HG02981 (cell line): Measurements from ENCODE around the gene PTRHD1.

Experiments
- ATAC-seq: cut with Tn5 transposase; IDR thresholded peaks from one replicate; pipeline ENCODE4 v1.9.1; 2021; ENCODE audit warnings: mild to moderate bottlenecking, moderate library complexity; ENCODE audit not compliant: unreplicated experiment

The PTRHD1 gene

GRCh38 chr2:24762518-24762917 is 30.7 kb downstream of the PTRHD1 start:
- ATAC-seq = no peak

GRCh38 chr2:24761866-24762265 is 31.3 kb downstream of the PTRHD1 start:
- no peak for ATAC-seq

GRCh38 chr2:24756789-24757188 is 36.4 kb downstream of the PTRHD1 start:
- ATAC-seq = no peak

GRCh38 chr2:24754985-24755705 is 38.0 kb downstream of the PTRHD1 start:
- ATAC-seq = no peak

- ATAC-seq = no peak
Measured at GRCh38 chr2:24749069-24749691, 44.0 kb downstream of the PTRHD1 start.

- no peak for ATAC-seq
Measured at GRCh38 chr2:24747299-24747698, 45.9 kb downstream of the PTRHD1 start.

- no peak for ATAC-seq
Measured at GRCh38 chr2:24745825-24746224, 47.4 kb downstream of the PTRHD1 start.

- ATAC-seq = no peak
Measured at GRCh38 chr2:24744356-24744755, 48.8 kb downstream of the PTRHD1 start.

GRCh38 chr2:24743924-24744323 is 49.3 kb downstream of the PTRHD1 start:
- no peak for ATAC-seq

- ATAC-seq = no peak
Measured at GRCh38 chr2:24742730-24743129, 50.5 kb downstream of the PTRHD1 start.

- no peak for ATAC-seq
Measured at GRCh38 chr2:24740142-24740541, 53.0 kb downstream of the PTRHD1 start.
